Large intestine (tissue), 3 donors: Measurements from ENCODE around the gene SH2B3. TPM values are rescaled to one million over a fixed set of nuclear protein-coding genes. Genes with fewer than 3 reads are reported as not detected.

Source experiments
- DNase-seq, 2 donors: peaks; one replicate each; pipeline versions ENCODE4 v3.0.0 to v3.0.0-alpha.2; 2013
- H3K27ac ChIP-seq: one replicate; pipeline ENCODE4 v1.5.1; 2013; ENCODE audit warnings: low read length
- H3K27me3 ChIP-seq: 2 replicates; pipeline ENCODE4 v1.6.1; 2013; ENCODE audit warnings: low read length; ENCODE audit not compliant: control insufficient read depth, insufficient read depth
- H3K36me3 ChIP-seq: 2 replicates; pipeline ENCODE4 v1.6.1; 2013; ENCODE audit warnings: low read length; ENCODE audit not compliant: control insufficient read depth, insufficient read depth
- H3K4me1 ChIP-seq: one replicate; pipeline ENCODE4 v1.6.1; 2013; ENCODE audit warnings: low read length; ENCODE audit not compliant: control insufficient read depth, insufficient read depth
- H3K4me3 ChIP-seq: one replicate; pipeline ENCODE4 v1.5.1; 2013; ENCODE audit warnings: low read length
- H3K9me3 ChIP-seq: one replicate; pipeline ENCODE4 v1.6.1; 2013; ENCODE audit warnings: mild to moderate bottlenecking, low read depth, low read length, moderate library complexity; ENCODE audit not compliant: control insufficient read depth
- WGBS: methylation state at CpG from one replicate; pipeline ENCODE4 v1.1.5; 2013; ENCODE audit warnings: low lambda C conversion rate; ENCODE audit not compliant: insufficient coverage; 5-methylcytosine and 5-hydroxymethylcytosine counted together
- polyA plus RNA-seq: library from polyadenylated mRNA; unstranded; fragments of 120-200 nt; gene quantifications from one replicate; pipeline ENCODE4 v1.2.1, GENCODE V29; 2013

The SH2B3 gene
- polyA plus RNA-seq, 1 donor, result 10.8 TPM

DNA sequence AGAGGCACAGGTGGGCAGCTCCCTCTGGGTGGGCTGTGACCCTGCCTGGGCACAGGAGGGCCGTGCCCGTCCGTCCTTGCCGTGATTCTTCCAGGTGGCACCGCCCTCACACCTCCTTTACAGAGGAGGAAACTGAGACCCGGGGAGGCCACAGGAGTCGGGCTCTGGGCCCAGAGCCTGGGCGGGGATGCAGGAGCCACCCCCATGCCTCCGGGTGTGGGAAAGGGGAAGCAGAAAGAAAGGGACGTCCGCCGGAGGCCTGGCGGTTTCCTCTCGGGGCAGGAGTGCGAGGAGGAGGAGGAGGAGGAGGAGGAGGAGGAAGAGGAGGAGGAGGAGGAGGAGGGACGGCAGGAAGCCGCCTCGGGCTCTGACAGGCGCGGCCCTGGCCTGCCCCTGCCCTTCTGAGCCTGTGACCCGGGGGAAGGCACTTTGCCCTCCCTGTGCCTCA lies 23.0 kb downstream of the SH2B3 start:
- Histone ChIP-seq H3K4me1 (peaks cover 4% of the 10 kb centered on the region), H3K4me3 (no peak overlapping the region), H3K9me3 (no peaks in the 10 kb centered on the region), H3K36me3 (no peaks in the 10 kb centered on the region), H3K27me3 (no peaks in the 10 kb centered on the region), H3K27ac (no peak overlapping the region)
- no peak for DNase-seq
- no CpG with 5 or more reads among the region's 21 CpGs for WGBS

DNA sequence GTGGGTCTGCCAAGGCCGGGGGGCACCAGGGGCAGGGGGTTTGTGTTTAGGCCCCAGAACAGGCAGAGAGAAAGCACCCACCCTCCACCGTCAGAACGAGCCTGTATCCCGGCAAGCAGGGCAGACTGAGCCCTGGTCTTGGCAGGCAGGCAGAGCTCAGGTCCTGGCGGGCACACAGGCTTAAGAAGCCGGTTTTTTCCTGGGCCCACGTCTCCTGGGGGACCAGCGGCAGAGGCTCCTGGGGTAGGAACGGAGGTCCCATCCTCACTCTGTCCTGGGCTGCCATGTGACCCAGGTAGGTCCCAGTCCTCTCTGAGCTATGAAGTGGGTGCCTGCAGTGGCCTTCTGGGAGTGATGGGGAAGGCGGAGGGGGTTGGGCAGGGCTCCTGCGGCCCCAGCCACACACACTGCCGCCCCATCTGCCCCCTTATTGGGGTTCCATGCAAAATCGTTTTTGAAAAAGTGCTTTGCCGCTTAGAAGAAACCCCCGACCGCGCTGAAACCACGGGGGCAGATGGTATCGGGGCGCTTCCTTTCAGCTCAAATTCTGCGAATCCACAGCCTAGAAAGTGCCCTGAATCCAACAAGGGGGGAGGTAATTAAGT lies 24.2 kb downstream of the SH2B3 start:
- Histone ChIP-seq H3K9me3 (no peaks in the 10 kb centered on the region), H3K27me3 (no peaks in the 10 kb centered on the region), H3K36me3 (no peaks in the 10 kb centered on the region), H3K4me3 (no peak overlapping the region), H3K27ac (peak overlapping the region; percentile 12), H3K4me1 (peaks cover 4% of the 10 kb centered on the region)
- no CpG with 5 or more reads among the region's 21 CpGs for WGBS
- DNase-seq, result no peak

DNA sequence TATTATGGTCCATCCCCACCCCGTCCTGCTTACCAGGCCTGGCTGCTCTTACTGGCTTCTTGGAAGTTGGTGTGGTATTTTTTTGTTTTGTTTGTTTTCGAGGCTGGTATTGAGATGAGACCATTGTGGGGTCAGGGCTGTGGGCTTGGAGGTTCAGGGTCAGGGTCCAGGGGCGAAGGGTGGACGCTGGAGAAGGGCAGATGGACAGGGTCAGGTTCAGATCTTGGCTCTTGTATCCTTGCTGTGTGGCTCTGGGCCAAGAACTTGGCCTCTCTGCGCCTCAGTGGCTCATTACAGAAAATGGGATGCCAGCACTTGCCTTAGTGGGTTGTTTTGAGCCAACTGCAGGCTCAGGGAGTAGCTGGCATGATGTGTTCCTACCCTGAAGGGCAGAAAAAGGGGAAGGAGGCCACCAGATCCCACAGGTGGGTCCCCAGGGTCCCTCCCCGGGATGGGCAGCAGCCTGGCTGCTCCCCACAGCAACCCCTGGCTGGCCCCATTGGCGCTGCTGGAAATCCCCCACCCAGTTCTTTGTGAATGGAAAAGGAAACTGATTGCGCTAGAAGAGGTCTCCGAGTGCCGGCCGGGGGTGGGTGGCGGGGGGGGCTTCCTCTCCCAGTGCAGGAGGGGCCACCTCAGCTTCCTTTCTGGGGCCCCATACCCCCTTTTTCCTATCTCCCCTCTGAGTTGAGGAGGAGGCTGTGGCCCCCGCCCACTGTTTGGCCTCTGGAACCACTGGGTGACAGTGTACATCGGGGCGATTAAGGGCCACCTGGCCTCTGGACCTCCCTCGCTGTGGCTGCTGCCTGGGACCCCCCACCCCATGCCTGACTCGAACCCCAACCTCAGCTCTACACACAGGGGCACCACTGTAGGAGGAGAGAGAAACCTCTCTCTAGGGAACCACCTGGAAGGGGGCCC lies 25.0 kb downstream of the SH2B3 start:
- Histone ChIP-seq H3K4me1 (peaks cover 4% of the 10 kb centered on the region), H3K9me3 (no peaks in the 10 kb centered on the region), H3K4me3 (no peak overlapping the region), H3K27me3 (no peaks in the 10 kb centered on the region), H3K36me3 (no peaks in the 10 kb centered on the region), H3K27ac (peak overlapping the region; percentile 12)
- no peak for DNase-seq
- WGBS, result no CpG with 5 or more reads among the region's 17 CpGs

DNA sequence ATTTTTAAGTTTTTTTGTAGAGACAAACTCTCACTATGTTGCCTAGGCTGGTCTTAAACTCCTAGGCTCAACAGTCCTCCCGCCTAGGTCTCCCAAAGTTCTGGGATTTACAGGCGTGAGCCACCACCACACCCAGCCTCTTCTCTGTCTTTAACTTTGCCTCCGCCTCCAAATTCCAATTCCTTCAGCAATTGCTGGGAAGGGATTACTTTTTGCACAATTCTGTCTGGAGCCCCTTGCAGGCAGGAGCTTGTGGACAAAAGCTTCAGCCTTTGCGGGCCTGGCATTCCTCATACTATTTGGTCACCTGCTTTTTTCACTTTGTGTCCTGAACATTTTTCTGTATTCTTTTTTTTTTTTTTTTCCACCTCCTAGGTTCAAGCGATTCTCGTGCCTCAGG lies 26.0 kb downstream of the SH2B3 start:
- Histone ChIP-seq H3K27ac (no peak overlapping the region), H3K36me3 (no peaks in the 10 kb centered on the region), H3K9me3 (no peaks in the 10 kb centered on the region), H3K27me3 (no peaks in the 10 kb centered on the region), H3K4me3 (no peak overlapping the region), H3K4me1 (peaks cover 4% of the 10 kb centered on the region)
- 67% methylated on average over 2 of the region's 6 CpGs for WGBS
- DNase-seq, result no peak

DNA sequence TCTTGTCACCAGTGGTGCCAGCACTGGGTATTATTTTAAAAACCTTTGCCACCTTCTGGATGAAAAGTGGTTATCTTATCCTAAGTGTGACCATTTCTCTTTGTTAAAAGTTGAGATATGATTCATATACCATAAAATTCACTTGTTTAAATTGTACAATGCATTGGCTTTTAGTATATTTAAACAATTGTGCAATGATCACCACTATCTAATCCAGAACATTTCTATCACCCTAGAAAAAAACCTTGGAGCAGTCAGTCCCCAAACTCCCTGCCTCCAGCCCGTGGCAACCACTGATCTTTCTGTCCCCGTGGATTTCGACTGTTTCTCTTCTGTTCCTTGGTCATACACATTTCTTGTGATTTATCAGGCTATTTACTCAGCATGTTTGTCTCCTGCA lies 28.3 kb downstream of the SH2B3 start:
- no peaks in the 10 kb centered on the region for H3K36me3 ChIP-seq
- H3K27ac ChIP-seq, result peak overlapping the region; percentile 61
- DNase-seq, result no peak
- no peaks in the 10 kb centered on the region for H3K27me3 ChIP-seq
- no peaks in the 10 kb centered on the region for H3K9me3 ChIP-seq
- H3K4me3 ChIP-seq, result no peak overlapping the region
- H3K4me1 ChIP-seq, result peaks cover 4% of the 10 kb centered on the region
- WGBS, result no CpG with 5 or more reads among the region's 3 CpGs

DNA sequence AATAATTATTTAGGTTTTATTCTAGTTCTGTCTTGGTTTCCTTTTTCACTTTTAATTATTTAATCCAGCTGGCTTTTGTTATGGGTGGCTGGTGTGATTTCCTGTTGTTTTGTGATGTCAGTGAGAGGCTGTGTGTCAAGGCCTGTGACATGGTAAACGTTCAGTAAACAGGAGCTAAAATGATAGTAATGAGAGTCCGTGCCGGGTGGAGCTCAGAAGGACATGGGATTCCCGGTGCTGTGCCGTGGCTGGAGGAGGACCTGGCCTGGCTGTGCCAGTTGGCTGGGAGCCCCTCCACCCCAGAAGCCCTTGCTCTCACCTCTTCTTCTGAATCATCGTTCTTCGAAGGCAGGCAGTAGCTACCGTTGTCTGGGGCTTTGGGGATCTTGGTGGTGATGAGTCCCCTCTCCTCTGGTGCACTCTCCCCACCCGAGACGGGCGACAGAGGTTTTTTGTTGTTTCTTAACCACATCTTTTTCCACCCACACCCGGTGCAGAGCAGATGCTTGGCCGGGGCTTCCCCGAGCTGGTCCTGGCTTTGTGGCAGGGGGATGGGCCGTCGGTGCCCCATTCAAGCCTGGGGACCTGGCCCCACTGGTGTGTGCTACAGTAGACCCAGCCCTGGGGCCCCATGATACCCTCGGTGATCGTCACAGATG lies 29.1 kb downstream of the SH2B3 start:
- no peak overlapping the region for H3K4me3 ChIP-seq
- peaks cover 4% of the 10 kb centered on the region for H3K4me1 ChIP-seq

DNA sequence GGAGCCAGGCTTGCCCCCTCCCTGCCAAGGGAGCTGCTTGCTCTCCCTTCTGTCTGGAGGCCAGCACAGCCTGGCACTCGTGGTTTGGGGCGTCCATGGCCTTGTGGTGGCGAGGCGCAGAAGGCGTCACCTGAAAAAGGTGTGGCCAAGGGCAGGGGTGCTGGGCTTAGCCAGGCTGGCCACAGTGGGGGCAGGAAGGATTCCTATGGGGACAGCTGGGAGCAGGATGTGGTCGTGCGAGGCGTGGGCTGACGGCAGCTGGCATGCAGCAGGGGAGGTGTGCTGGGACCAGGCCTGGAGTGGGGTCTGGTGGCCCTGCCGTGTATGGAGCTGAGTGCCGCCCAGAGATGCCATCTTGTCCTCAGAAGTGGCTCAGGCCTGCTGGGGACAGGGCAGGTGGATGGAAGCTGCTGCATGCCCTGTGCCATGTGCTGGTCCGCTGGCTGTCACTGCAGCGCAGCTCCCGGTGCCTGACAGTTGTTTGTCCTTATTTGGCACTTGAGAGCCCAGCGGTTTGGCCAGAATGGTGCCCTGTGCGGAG lies 30.0 kb downstream of the SH2B3 start:
- Histone ChIP-seq H3K27me3 (no peaks in the 10 kb centered on the region), H3K27ac (no peak overlapping the region), H3K4me1 (peaks cover 4% of the 10 kb centered on the region), H3K9me3 (no peaks in the 10 kb centered on the region), H3K4me3 (no peak overlapping the region), H3K36me3 (peaks cover 6% of the 10 kb centered on the region)
- WGBS, result no CpG with 5 or more reads among the region's 16 CpGs
- no peak for DNase-seq

More for the DNA sequence above, 29.1 kb downstream of the SH2B3 start:
- Histone ChIP-seq H3K9me3 (no peaks in the 10 kb centered on the region), H3K27me3 (no peaks in the 10 kb centered on the region), H3K27ac (peak overlapping the region; percentile 61), H3K36me3 (no peaks in the 10 kb centered on the region)
- WGBS, result no CpG with 5 or more reads among the region's 18 CpGs
- DNase-seq, result peak in 1 of 2 donors; percentile 48

DNA sequence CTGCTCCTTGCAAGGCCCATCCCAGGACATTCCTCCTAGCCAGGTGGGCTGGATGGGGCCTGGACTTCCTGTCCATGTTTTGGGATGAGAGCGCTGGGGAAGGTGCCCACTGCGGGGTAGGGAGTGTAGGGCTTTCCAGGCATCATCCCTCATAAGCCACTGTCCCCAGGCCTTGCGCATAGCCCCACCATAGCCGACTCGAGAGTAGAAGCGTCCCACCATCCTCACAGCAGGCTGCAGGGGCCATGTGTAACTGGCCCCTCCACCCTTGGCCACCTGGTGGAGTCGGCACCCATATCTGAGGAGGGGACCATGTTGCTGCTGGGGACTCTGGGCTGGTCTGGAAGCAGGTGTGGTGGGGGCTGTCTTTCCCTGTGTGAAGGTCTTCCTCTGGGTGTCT lies 30.5 kb downstream of the SH2B3 start:
- H3K27me3 ChIP-seq, result no peaks in the 10 kb centered on the region
- H3K36me3 ChIP-seq, result peaks cover 9% of the 10 kb centered on the region
- no peak overlapping the region for H3K27ac ChIP-seq
- H3K9me3 ChIP-seq, result no peaks in the 10 kb centered on the region
- H3K4me3 ChIP-seq, result no peak overlapping the region
- H3K4me1 ChIP-seq, result peaks cover 4% of the 10 kb centered on the region
- no peak for DNase-seq
- WGBS, result no CpG with 5 or more reads among the region's 7 CpGs

DNA sequence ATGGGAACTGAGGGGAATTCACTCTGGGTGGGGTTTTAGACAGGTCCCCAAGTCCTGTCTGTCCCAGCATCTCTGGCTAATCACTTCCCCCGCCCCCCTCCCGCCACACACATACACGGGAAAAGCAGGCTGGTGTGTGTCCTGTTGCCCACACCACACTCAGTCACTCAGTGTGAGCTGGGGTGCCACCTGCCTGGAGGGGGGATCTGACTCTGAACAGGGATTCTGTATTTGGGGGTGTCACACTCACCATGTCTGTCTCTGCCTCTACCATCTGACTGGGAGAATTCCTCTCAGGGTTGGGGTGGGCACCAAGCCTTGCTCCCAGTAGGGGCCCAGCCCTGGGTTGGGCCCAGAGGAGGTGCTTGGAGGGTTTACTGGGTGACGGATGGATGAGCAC lies 31.1 kb downstream of the SH2B3 start:
- Histone ChIP-seq H3K9me3 (no peaks in the 10 kb centered on the region), H3K4me3 (no peak overlapping the region), H3K36me3 (peaks cover 14% of the 10 kb centered on the region), H3K4me1 (peaks cover 4% of the 10 kb centered on the region), H3K27me3 (no peaks in the 10 kb centered on the region), H3K27ac (no peak overlapping the region)
- no peak for DNase-seq
- no CpG with 5 or more reads among the region's 4 CpGs for WGBS

DNA sequence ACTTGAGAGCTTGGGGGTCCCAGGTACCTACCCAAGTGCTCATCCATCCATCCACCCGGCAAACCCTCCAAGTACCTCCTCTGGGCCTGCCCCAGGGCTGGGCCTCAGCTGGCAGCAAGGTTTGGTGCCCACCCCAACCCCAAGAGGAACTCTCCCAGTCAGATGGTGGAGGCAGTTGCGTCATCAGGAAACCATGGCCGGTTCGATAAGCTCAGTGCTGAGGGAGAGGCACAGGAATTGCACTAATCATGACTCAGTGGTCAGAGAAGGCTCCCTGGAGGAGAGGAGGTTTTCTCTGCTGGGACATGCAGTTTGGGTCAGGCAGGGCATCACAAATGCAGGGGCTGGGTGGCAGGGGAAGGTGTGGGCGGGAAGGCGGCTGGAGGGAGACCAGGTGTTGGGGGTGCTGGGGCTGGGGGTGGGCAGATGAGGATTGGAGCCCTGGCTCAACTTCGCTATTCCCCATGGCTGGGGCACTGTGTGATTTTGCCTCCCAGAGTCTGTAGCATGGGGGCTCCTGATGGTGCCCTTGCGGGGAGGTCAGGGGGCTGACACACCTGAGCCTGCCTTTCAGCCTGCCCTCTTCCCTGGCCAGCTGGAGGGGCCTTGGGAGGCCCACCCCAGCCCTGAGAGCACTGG lies 32.2 kb downstream of the SH2B3 start:
- Histone ChIP-seq H3K27ac (no peak overlapping the region), H3K9me3 (no peaks in the 10 kb centered on the region), H3K36me3 (peaks cover 25% of the 10 kb centered on the region), H3K4me3 (no peak overlapping the region), H3K27me3 (no peaks in the 10 kb centered on the region), H3K4me1 (no peaks in the 10 kb centered on the region)
- DNase-seq, result no peak
- no CpG with 5 or more reads among the region's 8 CpGs for WGBS
